Measurements from ENCODE around the gene VPS37B.

Gene VPS37B

DNA sequence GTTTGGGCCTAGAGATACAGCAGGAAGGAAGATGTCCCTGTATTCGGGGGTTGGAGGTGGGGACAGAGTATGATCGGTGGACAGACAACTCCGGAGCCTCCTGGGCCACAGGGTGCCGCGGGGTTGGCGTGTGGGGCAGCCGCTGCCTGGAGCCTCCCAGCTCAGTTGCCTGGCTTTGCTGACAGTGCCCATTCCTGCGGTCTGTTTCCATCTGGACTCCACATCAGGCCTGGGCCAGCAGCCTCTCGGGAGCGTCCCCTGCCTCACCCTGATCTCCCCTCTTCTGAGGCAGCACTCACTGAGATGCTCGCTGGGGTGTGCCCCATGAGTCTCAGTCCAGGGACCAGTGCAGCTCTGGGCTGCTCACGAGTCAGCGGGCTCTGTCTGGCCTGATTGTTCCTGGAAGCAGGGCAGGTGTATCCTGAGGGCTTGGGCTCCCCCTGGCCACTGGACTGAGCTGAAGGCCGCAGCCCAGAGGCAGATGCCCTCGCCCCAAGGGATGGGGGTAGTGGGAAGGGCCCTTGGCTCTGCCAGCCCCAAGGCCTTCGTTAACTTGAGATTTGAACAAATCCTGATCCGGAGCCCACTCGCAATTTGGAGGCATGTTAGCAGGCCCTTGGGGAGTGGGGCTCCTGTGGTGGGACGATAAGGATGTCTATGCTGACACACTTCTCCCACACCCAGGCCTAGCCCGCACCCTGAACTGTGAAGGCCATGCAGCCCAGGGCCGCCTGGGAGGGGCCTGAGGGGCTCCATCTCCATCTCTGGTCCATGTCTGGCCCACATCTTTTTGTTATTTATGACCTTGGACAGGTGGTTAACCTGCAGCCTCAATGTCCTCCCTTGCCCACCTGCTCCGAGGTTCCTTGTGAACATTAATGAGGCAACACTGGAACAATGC, 53.2 kb downstream of the VPS37B start:
- in situ Hi-C loops (cut with HindIII; ENCODE audit: low sequenced_read_pairs): no loop called here
- TF ChIP-seq, protein P1, sequence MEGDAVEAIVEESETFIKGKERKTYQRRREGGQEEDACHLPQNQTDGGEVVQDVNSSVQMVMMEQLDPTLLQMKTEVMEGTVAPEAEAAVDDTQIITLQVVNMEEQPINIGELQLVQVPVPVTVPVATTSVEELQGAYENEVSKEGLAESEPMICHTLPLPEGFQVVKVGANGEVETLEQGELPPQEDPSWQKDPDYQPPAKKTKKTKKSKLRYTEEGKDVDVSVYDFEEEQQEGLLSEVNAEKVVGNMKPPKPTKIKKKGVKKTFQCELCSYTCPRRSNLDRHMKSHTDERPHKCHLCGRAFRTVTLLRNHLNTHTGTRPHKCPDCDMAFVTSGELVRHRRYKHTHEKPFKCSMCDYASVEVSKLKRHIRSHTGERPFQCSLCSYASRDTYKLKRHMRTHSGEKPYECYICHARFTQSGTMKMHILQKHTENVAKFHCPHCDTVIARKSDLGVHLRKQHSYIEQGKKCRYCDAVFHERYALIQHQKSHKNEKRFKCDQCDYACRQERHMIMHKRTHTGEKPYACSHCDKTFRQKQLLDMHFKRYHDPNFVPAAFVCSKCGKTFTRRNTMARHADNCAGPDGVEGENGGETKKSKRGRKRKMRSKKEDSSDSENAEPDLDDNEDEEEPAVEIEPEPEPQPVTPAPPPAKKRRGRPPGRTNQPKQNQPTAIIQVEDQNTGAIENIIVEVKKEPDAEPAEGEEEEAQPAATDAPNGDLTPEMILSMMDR (IDR thresholded peaks at IDR 0.05; ENCODE audit: low read depth, low read length): no peak
- no peak for DNase-seq (ENCODE audit: low read depth, low spot score)
- H3K4me3 ChIP-seq (ENCODE audit: low read depth, low read length): no peak overlapping the region

DNA sequence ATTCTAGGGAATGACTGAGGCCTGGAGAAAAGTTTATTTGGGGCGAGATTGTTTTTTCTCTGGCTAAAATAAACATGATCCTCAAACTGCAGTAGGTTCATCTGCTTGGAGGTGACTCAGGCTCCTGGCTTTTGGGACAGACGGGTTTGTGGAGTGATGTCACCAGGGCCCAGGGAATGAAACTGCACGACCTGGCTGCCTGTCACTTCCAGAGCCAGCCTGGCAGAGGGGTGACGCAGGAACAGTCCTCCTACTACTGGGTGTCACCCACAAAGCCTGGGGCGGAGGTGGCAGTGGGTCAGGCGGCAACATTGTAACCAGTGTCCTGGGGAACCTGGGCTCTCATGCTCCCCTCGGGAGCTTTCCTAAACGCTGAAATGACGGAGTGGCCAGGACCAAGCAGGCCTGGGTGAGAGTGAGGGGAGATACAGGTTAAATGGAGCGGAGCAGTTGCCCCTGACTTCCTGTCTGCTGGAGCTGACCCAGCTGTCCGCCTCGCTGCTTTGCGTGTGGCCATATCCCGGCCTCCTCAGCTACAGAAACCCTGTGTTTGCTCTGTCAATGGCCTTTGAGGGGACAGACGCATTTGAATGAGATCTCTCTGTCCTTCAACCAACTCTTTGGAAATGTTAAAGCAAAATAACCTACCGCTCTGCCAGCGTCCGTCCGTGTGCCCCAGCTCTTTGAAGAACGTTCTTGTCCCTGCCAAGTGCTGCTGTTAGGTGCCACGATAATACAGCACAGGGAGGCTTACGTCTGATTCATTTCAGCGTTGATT, 54.2 kb downstream of the VPS37B start:
- peak; percentile 56 for DNase-seq (ENCODE audit: low read depth, low spot score)

DNA sequence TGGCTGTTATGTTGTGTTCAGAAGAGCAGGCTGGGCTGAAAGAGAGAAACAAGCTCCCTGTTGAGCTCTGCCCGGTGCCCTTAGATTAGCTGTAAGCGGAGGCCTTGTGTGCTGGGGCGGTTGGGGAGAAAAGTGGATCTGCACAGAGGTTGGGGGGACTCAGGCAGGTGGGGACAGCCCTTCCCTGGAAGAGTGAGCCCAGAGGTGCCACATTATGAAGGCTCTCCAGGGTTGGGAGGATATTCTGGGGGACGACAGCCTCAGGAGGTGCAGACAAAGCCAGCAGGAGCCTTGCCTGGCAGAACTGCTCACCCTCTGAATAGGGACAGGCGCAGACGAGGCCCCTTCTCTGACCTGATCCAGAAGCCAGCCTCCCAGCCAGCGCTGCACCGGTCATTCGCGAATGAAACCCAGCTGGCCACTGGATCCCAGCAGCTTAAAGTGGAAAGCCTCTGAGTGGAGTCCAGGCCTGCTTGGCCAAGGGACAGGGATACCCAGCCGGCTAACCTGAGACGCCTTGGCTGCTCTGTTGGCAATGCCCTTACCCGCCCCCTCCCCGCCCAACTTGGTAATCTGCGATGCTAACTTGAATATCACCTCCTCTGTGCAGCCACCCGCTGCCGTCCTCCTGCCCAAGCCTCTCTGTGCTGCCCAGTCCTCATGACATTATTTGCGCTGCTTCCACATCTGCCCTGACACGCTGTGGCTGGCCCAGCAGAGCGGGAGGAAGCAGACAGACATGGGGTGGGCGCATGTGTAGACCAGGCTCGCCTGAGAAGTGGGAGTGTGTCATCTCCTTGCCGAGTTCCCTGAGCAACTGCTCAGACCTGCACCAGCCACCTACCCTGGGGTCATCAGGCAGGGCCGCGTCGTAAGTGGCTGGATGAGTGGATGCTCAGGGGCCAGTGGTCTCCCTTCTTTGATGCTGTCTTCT, 55.1 kb downstream of the VPS37B start:
- in situ Hi-C loops (cut with HindIII; ENCODE audit: low sequenced_read_pairs): no loop called here
- DNase-seq (ENCODE audit: low read depth, low spot score): no peak
- H3K4me3 ChIP-seq (ENCODE audit: low read depth, low read length): no peak overlapping the region
- TF ChIP-seq, protein P1 (IDR thresholded peaks at IDR 0.05; ENCODE audit: low read depth, low read length): no peak

More for the DNA sequence above, 54.2 kb downstream of the VPS37B start:
- no peak overlapping the region for H3K4me3 ChIP-seq (ENCODE audit: low read depth, low read length)
- in situ Hi-C loops (cut with HindIII; ENCODE audit: low sequenced_read_pairs): no loop called here
- TF ChIP-seq, protein P1 (IDR thresholded peaks at IDR 0.05; ENCODE audit: low read depth, low read length): no peak

DNA sequence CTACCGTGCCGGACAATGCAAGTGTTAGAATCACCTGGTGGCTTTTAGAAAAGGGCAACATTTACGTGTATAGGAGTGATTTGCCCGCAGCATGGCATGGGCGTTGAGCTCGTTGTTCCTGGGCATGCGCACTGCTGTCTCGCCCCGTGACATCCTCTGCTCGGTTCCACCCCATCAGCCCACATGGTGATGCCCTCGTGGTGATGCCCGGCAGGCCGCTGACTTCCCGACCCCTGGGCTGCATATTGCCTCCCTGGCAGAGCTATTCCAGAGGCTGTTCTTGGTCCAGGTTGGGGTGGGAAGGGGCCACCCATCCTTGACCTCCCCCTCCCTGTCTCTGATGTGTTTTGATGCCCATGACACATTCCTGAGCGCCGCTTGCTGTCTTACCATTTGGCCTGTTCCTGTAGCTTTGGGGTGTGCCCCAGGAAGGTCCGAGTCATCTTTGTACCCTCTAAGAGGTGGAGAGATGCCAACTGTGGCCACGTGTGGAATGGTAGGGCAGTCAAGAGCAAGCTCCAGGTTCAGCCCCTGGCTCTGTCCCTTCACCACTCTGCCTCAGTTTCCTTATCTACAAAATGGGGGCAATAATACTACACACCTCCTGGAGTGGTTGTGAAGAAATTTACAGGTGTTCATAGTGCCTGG, 55.9 kb downstream of the VPS37B start:
- TF ChIP-seq, protein P1 (IDR thresholded peaks at IDR 0.05; ENCODE audit: low read depth, low read length): no peak
- DNase-seq (ENCODE audit: low read depth, low spot score): no peak
- H3K4me3 ChIP-seq (ENCODE audit: low read depth, low read length): no peak overlapping the region
- in situ Hi-C loops (cut with HindIII; ENCODE audit: low sequenced_read_pairs): no loop called here

DNA sequence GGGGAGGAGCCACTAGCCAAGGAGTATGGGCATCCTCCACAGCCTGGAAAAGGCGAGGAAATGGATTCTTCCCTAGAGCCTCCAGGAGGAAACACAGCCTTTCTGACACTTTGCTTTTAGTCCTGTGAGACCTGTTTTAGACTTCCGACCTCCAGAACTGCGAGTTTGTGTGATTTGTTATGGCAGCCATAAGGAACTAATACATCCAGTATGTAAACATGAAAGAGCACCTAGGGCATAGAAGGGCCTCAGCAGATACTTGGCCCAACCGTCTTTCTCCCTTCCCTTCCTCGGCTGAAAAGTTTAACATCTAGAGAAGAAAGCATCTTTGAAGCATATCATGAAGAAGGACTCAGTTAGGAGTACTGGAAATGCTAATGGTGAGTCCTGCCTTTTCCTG, 57.1 kb downstream of the VPS37B start:
- in situ Hi-C loops (cut with HindIII; ENCODE audit: low sequenced_read_pairs): no loop called here
- no peak for DNase-seq (ENCODE audit: low read depth, low spot score)
- no peak overlapping the region for H3K4me3 ChIP-seq (ENCODE audit: low read depth, low read length)
- TF ChIP-seq, protein P1 (IDR thresholded peaks at IDR 0.05; ENCODE audit: low read depth, low read length): no peak
